Frontal cortex (tissue), 4 donors: ENCODE measurements around the gene ENDOV. TPM values are rescaled to one million over a fixed set of nuclear protein-coding genes. Genes with fewer than 3 reads are reported as not detected.

Source experiments
- DNase-seq, 2 donors: peaks; one replicate each; pipeline ENCODE4 v3.0.0; 2012; ENCODE audit warnings: low spot score in 2 of 2
- FAIRE-seq: peaks from 2 replicates; lab custom pipeline; 2012; peaks lifted over from hg19 to GRCh38; lab: Jason Lieb, UNC
- total RNA-seq: library from RNA; depleted of rRNA; stranded (reverse); fragments of >200 nt; gene quantifications from one replicate; pipeline ENCODE4 v1.2.3, GENCODE V29; 2014
- donor health status: control.
- donor health status: control.
- donor health status: control.

ENDOV gene
- total RNA-seq, 1 donor from 2014 or later = 13.9 TPM

- no peak for DNase-seq
- FAIRE-seq = no peak
Observed at GRCh38 chr17:80445007-80445725, 30.2 kb downstream of the ENDOV start.

GRCh38 chr17:80445726-80446110, 30.8 kb downstream of the ENDOV start:
- no peak for FAIRE-seq
- no peak for DNase-seq

DNA sequence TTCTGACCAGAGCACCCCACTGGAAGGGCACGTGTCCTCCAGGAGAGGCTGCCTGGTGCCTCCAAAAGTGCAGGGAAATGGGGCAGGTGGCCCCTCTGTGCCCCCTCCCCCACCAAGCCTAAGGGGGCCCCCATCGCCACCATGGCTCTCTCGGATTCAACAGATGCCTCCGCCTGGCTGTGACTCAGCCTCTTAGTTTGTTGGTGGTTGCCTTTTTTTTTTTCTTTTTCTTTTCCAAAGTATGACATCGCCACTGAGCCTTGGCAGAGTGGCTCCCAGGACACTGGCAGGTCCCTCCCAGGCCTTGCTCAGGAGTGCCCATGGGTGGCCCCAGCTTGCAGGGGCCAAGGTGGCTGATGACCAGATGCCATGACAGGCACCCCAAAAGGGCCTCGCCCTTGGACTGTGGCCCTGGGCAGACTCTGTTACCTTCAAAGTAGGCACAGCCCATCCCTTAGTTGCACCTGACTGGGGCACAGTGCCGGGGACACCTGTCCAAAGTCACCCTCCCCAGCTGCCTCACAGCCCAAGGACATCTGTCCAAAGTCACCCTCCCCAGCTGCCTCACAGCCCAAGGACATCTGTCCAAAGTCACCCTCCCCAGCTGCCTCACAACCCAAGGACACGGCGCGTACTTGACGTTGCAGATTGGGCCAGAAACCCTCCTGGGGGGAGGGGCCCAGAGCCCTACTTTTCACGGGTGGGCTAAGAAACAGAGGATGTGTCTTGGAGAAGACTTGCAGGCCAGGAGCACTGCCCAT, 31.9 kb downstream of the ENDOV start:
- DNase-seq = no peak
- no peak for FAIRE-seq

- DNase-seq (no peak), FAIRE-seq (no peak)
Observed at GRCh38 chr17:80447790-80448189, 32.8 kb downstream of the ENDOV start.

DNA sequence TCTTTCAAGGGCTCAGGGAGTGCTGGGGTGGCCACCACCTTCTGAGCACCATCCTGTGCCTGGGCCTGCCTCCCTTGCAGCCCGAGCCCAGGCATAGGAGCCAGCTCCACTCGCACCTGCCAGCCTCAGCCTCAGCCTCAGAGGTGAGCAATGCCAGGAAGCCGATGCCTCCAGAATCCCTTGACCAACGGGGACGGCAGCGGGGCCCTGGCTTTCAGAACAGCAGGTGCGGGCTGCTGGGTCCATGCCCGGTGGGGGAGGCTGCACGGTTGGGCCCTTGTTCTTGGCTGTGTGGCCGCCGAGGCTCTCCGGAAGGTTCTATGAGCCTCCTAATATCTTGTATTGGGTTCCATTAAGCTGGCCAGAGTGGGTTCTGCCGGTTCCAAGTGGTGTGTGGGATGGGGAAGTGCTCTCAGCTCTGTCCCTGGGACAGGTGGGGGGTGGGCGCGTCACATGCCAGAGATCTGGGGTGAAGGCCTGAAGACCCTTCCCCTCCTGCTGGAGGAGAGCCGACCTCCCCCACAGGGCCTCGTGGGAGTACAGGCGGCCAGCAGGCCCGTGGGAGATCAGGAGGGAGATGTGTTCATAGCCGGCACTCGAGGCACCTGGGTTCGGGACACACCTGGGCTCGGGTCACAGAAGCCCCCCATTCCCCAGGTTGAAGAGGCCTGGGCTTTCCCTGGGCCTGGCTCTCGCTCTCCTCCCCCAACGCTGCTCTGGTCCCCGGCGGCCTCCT, 34.4 kb downstream of the ENDOV start:
- DNase-seq (no peak), FAIRE-seq (no peak)

DNA sequence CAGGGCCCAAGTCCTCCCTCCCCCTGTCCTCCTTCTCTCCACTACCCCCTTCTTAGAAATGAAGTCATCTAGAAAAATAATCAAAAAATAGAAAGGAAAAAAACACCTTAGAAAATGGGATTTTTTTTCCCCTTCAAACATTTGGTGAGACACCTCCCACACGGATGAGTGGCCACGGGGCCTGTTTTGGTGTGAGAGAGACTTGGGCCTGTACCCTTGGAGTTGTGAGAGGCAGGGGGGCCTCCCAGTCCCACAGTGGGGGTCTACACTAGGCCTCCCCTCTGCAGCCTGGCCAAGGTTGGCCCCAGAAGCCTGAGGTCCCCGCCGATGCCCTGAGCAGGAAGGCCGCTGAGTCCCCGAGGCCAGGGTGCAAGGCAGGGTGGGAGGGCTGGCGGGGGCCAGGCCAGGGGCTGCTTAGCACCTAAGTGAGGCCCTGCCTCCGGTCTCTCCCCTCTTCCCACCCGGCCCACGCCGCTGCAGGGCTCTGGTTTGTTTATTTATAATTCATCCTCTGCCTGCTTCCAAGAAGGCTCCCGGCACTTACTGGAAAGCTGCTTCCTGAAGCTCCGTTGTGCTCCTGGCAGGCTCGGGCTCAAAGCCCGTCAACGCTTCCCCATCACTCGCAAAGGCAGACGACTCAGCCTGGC, 35.1 kb downstream of the ENDOV start:
- DNase-seq (no peak), FAIRE-seq (no peak)

DNA sequence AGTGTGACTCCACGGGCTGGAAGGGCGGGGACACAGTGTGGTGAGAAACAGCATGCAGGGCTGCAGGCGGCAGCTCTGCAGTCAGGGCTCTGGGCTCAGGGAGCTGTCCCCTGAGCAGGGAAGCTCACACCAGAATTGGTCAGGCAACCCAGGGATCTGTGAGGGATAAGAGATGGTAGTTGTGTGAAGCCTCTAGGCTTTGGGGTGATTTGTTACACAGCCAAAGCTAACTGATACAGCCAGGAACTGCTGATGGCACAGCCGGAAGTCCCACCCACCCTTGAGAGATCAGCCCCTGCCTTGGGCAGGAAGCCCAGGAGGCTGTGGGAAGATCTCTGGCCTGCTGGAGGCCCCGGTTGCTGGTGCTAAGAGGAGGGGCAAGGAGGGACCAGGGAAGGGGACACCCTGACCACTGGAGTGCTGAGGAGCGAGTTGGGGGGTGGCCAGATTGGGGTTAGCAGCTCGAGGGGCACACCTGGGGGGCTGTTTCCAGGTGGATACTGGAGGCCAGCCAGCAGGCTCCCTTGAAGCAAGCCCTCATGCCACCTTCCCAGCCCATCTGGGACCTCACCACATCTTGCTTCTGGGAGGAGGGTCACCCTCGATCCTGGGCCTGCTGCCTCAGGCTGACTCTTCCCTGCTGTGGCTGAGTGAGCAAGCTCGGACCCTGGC, 36.3 kb downstream of the ENDOV start:
- DNase-seq = no peak
- no peak for FAIRE-seq

- no peak for DNase-seq
- FAIRE-seq = no peak
Observed at GRCh38 chr17:80452173-80452915, 37.4 kb downstream of the ENDOV start.

DNA sequence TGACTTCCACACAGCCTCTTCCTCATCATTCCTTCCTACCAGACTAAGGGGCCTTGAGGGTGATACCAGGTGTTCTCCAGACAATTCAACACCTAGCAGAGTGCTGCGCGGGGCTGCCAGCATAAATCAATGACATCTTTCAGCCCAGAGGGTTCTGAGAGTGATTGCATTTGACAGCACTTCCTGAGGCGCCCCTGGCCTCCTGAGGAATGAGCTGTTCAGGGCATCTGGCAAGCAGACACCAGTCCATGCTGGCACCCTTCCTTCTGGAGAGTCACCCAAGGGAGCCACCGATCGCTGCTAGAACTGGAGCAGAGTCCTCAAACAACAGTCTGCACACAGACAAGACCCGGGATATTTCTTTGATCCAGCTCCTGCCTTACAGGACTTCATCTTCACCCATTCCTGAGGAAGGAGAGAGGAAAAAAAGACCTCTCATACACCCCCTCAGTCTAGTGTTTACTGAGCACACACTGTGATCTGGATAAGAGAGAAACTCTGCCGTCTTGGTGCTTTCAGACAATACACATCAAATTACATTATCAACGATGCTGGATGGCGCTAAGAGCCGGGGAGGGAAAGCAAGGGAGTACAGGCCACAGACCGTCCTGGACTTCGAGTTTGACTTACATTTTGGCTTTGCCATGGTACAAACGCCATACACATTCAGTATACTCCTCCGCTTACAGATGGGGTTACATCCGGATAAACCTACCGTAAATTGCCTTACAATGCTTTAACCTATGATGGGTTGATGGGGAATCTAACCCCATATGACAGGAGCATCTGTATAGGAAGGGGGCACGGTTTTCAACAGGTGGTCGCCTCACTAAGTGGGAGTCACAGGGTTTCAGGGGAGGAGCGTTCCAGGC, 38.4 kb downstream of the ENDOV start:
- no peak for FAIRE-seq
- no peak for DNase-seq

DNA sequence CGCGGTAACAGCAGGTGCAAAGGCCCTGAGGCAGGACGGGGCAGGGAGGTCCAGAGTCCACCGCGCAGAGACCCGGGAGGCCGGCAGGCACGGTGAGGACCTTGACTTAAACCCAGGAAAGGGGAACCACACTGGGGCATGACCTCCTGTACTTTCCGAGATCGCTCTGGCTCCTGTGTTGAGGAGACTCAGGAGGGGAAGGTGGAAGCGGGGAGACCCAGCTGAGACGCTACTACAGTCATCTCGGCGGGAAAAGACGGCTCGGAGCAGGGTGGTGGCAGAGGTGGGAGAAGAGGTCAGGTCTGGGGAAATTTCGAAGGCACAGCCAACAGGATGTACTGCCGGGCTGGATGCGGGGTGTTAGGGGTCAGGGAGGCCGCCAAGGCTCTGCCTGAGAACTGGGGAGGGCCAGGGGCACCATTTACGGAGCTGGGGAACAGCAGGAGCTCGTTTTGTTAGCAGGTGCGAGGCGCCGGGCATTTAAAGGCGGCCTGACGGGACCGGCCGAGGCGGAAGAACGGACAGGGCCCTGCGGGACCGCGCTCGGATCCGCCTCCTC, 39.1 kb downstream of the ENDOV start:
- FAIRE-seq (no peak), DNase-seq (no peak)

DNA sequence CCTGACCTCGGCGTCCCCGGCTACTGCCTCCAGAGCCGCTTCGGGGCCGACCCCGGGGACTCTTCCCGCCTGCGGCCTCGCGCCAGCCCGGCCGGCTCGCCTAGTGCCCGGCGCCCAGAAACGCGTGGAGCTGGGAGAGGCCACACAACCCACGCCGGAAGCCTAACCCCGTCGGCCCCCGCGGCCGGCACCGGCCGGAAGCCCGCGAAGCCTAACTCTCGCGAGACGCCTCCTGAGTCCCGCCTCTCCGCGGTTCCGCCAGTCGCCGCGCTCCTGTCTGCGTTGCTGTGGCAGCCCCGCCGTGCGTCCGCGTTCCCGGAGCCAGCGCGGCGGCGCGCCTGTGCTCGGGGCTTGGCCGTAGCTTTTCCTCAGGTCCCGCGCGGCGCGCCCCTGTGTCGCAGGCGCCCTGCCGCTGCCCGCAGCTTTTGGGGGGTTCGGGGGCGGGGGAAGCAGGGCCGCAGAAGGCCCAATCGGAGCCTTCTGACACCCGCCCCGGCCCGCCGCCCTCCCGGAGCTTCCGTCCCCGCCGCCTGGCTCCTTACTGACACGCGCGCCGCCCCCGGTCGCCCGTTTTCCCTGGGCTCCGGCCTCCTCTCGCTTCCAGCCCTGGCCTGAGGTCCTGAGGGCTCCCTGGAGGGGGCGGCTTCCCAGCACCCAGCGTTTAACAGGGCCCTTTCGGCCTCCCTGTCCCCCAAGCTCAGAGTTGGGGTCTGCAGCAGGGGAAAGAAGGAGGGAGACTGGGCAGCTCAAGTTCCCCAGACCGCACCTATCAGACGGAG, 39.8 kb downstream of the ENDOV start:
- DNase-seq (peak; percentile 96 to 100), FAIRE-seq (no peak)

GRCh38 chr17:80455336-80455710, 40.4 kb downstream of the ENDOV start:
- FAIRE-seq (no peak), DNase-seq (no peak)

- DNase-seq = no peak
- FAIRE-seq = no peak
Observed at GRCh38 chr17:80455784-80456183, 40.8 kb downstream of the ENDOV start.

DNA sequence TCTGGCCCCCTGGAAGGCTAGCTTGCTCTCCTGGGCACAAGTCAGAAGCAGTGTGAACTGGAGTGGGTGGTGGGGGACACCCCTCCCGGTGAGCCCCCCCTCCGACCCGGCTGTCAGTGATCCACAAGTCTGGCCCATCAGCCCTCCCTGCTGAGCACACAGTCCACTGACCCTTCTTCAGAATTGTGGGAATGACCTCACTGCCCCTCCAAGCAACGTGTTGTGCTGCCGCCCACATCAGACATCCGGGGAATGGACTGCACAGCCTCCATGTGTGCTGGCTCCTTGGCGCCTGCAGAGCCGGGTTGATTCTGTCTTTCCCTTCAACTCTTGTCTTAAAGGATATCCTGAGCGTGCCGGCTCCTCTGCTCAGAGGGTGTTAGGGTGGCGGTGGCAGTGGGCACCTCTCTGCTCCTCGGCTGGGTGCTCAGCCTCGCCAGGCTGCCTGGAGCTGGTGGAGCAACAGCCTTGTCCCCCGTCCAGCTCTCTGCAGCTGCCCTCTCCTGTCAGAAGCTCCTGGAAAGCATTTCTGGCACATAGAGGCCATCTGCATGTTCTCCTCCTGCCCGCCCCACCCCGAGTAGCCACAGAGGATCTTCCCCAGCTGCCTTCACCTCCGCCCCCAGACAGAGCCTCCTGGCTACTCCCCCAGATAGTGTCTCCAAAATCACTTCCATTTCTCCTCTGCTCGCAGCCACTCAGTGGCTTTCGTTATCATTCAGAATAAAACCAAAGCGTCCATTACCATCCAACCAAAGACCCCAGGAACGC, 41.7 kb downstream of the ENDOV start:
- no peak for FAIRE-seq
- DNase-seq = no peak

DNA sequence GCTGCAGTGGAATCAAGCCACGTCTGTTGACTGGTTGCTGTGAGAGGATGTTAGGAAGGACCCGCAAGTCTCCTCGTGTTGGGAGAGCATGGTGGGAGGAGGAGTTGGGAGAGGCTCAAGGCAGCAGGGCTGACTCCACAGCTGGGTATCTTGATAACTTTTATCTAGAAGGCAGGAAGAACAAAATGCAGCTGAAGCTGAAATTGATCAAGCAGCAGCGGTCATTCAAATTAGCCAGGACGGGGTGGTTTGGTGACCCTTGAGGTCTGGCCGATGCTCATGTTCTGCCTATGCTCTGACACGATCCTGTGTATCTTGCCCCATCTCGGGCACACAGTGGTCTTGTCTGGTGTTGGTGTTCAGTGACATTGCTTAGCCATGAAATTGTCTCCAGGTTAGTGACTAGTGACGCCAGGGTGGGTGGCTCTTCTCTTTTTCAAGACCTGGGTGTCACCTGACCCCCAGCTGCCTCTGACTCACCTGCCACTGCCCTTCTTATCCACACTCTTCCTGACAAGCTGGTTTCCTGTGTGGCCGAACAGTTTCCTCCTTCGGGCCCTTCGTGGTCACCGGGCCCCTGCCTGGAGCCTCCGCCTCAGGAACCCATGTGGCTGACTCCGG, 42.4 kb downstream of the ENDOV start:
- DNase-seq = no peak
- no peak for FAIRE-seq

DNA sequence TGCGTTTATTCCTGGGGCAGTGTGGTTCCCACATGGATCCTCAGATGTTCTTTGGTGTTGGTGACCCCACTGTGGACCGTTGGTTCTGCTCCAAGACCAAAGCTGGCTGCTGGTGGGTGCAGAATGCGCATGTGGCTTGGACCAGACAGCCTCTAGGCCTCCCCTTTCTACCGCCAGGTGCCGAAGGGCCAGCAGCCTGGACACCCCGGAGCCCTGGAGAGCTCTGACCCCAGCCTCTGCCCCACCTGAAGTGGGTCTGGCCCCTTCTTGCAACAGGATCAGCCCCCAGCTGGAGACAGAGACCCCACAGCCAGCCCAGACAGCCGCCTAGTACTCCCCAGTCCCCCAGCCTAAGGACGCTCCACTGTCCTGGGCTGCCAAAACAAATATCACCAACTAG, 43.0 kb downstream of the ENDOV start:
- DNase-seq (no peak), FAIRE-seq (no peak)
